RWPE1 (cell line): ENCODE measurements around the gene ZNF521.

Experiments used
- CTCF ChIA-PET: fragments of 350-600 bp; sonication (Branson Sonifier 250); formaldehyde crosslinking; extraction: SDS; loops from one replicate; lab custom pipeline; 2021; lab: Yijun Ruan, JAX
- POLR2A ChIA-PET: fragments of 400-600 bp; formaldehyde crosslinking; extraction: SDS; loops from one replicate; lab custom pipeline; 2020; ENCODE audit warnings: antibody characterized with exemption; ENCODE audit not compliant: low non-redundant PET; lab: Yijun Ruan, JAX
- DNase-seq: peaks from one replicate; pipeline ENCODE4 v3.0.0; 2012; ENCODE audit warnings: low spot score
- H3K27ac ChIP-seq: fragments of 450-650 bp; 2 replicates; pipeline ENCODE4 v1.5.1; 2017
- CTCF ChIP-seq: fragments of 450-650 bp; conservative IDR thresholded peaks from 2 replicates; pipeline ENCODE4 v1.5.1; 2017; ENCODE audit warnings: low read depth, mild to moderate bottlenecking

Gene ZNF521

DNA sequence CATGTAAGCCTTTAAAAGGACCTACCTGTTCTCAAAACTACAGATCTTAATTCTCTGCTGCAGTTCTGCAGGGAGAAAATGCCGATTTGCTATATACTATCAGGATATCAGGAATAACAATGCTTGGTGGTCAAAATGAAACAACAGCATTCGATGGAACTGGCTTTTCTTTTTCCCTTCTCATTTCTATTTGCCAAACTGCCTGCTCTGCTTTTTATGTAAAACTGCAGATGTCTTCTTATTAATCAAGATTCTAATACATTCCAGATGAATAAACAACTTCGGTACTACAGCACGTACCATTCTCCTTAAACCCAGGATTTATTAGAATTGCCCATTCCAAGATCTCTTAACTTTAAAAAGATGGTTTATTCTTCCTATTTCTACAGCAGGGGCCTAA, 100.9 kb downstream of the ZNF521 start:
- no peak for DNase-seq
- H3K27ac ChIP-seq: no peak overlapping the region
- POLR2A ChIA-PET: no interaction called here
- CTCF ChIA-PET: interaction anchor here (0.6 kb wide), 1 partner anchor 35 kb away, joined by 3 read pairs; no protein-coding TSS in a partner anchor
- TF ChIP-seq CTCF: no peak

- CTCF ChIA-PET: interaction anchor here (0.6 kb wide), 1 partner anchor 35 kb away, joined by 3 read pairs; no protein-coding TSS in a partner anchor
- POLR2A ChIA-PET: no interaction called here
- DNase-seq: no peak
- TF ChIP-seq CTCF: no peak
- no peak overlapping the region for H3K27ac ChIP-seq
These were observed 101.5 kb downstream of the ZNF521 start for GRCh38 chr18:25250474-25250851.

- no peak for TF ChIP-seq CTCF
- no peak for DNase-seq
- no peak overlapping the region for H3K27ac ChIP-seq
- ChIA-PET POLR2A (no interaction called here), CTCF (no interaction called here)
These were observed 103.2 kb downstream of the ZNF521 start for GRCh38 chr18:25248755-25249154.

DNA sequence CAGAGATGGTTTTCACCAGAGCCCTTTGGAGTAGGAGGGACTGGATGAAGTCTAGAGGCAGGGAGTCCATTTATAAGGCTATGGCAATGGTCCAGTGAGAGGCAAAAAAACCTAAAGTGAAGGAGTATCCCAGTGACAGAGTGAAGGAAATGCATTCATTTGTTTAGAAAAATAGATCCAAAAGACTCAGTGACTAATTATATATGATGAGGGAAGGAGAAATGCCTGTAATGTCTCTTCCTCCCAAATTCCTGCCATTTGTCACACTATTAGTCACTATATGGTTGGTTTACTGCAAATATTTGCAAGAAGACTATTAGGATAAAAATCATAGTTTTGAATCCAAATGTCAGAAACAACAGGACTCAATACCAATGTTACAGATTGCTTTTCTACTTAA, 104.2 kb downstream of the ZNF521 start:
- ChIA-PET POLR2A (no interaction called here), CTCF (no interaction called here)
- no peak overlapping the region for H3K27ac ChIP-seq
- TF ChIP-seq CTCF: no peak
- no peak for DNase-seq

DNA sequence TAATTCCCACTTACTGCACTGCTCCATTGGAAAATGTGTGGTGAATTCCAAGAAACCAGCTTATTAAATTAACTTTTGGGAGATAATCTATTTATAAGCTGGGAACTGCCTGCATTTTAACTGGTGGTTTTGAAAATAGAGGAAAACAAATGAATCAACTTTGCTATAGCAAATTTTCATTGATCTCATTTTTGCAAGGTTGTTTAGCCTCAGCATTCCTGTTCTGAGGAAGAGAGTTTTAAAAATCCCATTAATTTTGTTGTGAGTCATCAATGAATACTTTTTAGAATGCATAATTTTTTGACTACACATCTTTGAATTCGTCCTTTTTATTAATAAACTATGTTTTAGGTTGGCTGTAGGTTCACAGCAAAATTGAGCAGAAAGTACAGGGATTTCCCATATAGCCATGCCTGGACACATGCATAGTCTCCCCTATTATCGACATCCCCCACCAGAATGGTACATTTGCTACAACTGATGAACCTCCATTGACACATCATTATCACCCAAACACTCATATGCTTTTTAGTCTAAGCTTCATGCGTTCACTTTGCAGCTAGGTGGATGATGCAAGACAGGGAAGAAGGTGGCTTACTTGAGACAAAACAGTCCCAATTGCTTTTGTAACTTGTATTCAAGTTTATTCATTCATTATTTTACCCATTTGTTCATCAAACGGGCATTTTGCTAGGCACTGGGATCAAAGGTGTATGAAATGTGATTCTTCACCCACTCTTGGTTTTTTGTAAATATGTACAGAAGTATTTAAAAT, 106.9 kb downstream of the ZNF521 start:
- no peak overlapping the region for H3K27ac ChIP-seq
- DNase-seq: no peak
- ChIA-PET CTCF (interaction anchor here (0.6 kb wide), 1 partner anchor 40 kb away, joined by 3 read pairs; no protein-coding TSS in a partner anchor), POLR2A (no interaction called here)
- no peak for TF ChIP-seq CTCF

- CTCF ChIA-PET: interaction anchor here (0.6 kb wide), 1 partner anchor 1030 kb away, joined by 3 read pairs; no protein-coding TSS in a partner anchor
- DNase-seq: no peak
- POLR2A ChIA-PET: no interaction called here
These were observed 107.8 kb downstream of the ZNF521 start for GRCh38 chr18:25244170-25244569.

More at GRCh38 chr18:25244170-25244569, 107.8 kb downstream of the ZNF521 start:
- no peak for TF ChIP-seq CTCF
- no peak overlapping the region for H3K27ac ChIP-seq
